HCT116 (cell line): ENCODE data around the gene SNX8. TPM values are rescaled to one million over a fixed set of nuclear protein-coding genes. Genes with fewer than 3 reads are reported as not detected.

ENCODE experiments used
- ATAC-seq: fragments of 200-7000 bp; cut with Tn5 transposase; 2 replicates; pipeline ENCODE4 v1.9.1; 2020; ENCODE audit warnings: mild to moderate bottlenecking, moderate library complexity
- BruUV-seq: library from RNA; stranded (reverse); fragments of 400-500 nt; replicated peaks from 2 replicates; lab custom pipeline; 2021; lab: Mats Ljungman, UMichigan
- CTCF ChIA-PET: fragments of 300-600 bp; sonication (Branson Sonifier 250); formaldehyde crosslinking; loops from one replicate; lab custom pipeline; 2021; ENCODE audit warnings: antibody characterized with exemption; lab: Charles Lee
- POLR2A ChIA-PET: fragments of 300-600, 350-600 bp; sonication (Branson Sonifier 250); formaldehyde crosslinking; loops from one replicate; lab custom pipeline; 2021; ENCODE audit warnings: antibody characterized with exemption; lab: Charles Lee
- RAD21 ChIA-PET, 2 experiments: fragments of 300-600 bp; sonication (Branson Sonifier 250); formaldehyde crosslinking; loops; one replicate each; lab custom pipeline; 2023; ENCODE audit warnings: low total read pairs in 2 of 2; ENCODE audit not compliant: uncharacterized antibody in 2 of 2, unreplicated experiment in 2 of 2, low non-redundant PET in 1 of 2; lab: Charles Lee
- DNase-seq: peaks from one replicate; pipeline ENCODE4 v3.0.0-alpha.2; 2010; ENCODE audit warnings: low read depth, low spot score
- H2AFZ ChIP-seq: fragments of 200-600 bp; shearing (Covaris generic), sonication (generic); 2 replicates; pipeline ENCODE4 v1.6.1; 2017; ENCODE audit warnings: low read depth, mixed run types, mixed read lengths, antibody characterized with exemption, low read length; ENCODE audit not compliant: poor library complexity, severe bottlenecking
- H3K27ac ChIP-seq: 2 replicates; pipeline ENCODE4 v1.5.1; 2012; ENCODE audit warnings: low read depth, low read length
- H3K27me3 ChIP-seq: fragments of 200-600 bp; sonication (generic); 2 replicates; pipeline ENCODE4 v1.6.1; 2016; ENCODE audit warnings: mixed run types, low read length, mixed read lengths; ENCODE audit not compliant: insufficient read depth
- H3K36me3 ChIP-seq, 2 experiments: fragments of 200-500 bp in 1 of 2; fragments of 200-600 bp in 1 of 2; sonication (Bioruptor generic) in 1 of 2; sonication (generic) in 1 of 2; 2 replicates each; pipeline versions ENCODE4 v1.5.1 to v1.6.1; 2014 to 2016; ENCODE audit warnings: low read length in 2 of 2, inconsistent platforms in 1 of 2, mixed read lengths in 1 of 2, mixed run types in 1 of 2; ENCODE audit not compliant: insufficient read depth in 2 of 2, control insufficient read depth in 1 of 2
- H3K4me1 ChIP-seq, 2 experiments: fragments of 200-600 bp in 1 of 2; sonication (generic) in 1 of 2; 2 replicates each; pipeline versions ENCODE4 v1.5.1 to v1.6.1; 2012 to 2017; ENCODE audit warnings: low read length in 2 of 2, inconsistent platforms in 1 of 2, mild to moderate bottlenecking in 1 of 2, mixed read lengths in 1 of 2, mixed run types in 1 of 2, moderate library complexity in 1 of 2; ENCODE audit not compliant: insufficient read depth in 2 of 2, control insufficient read depth in 1 of 2
- H3K4me2 ChIP-seq: fragments of 200-600 bp; sonication (generic); 2 replicates; pipeline ENCODE4 v1.6.1; 2017; ENCODE audit warnings: mixed run types, low read length, mixed read lengths
- H3K4me3 ChIP-seq, 2 experiments: fragments of 200-600 bp in 1 of 2; sonication (generic) in 1 of 2; replicated peaks in 1 of 2; 2 replicates each; pipeline ENCODE4 v1.5.1; 2011 to 2016; ENCODE audit warnings: low read length in 2 of 2, control low read depth in 1 of 2, low read depth in 1 of 2, mild to moderate bottlenecking in 1 of 2, mixed read lengths in 1 of 2, mixed run types in 1 of 2
- H3K79me2 ChIP-seq: fragments of 200-600 bp; sonication (generic); 2 replicates; pipeline ENCODE4 v1.6.1; 2017; ENCODE audit warnings: mild to moderate bottlenecking, mixed run types, low read length, moderate library complexity, mixed read lengths; ENCODE audit not compliant: insufficient read depth
- H3K9ac ChIP-seq: fragments of 200-600 bp; sonication (generic); 2 replicates; pipeline ENCODE4 v1.6.1; 2016; ENCODE audit warnings: low read length, mixed read lengths
- H3K9me2 ChIP-seq: fragments of 200-600 bp; sonication (generic), shearing (Covaris generic); 2 replicates; pipeline ENCODE4 v1.6.1; 2017; ENCODE audit warnings: mixed run types, mild to moderate bottlenecking, moderate library complexity; ENCODE audit not compliant: insufficient read depth
- H3K9me3 ChIP-seq, 2 experiments: fragments of 200-500 bp in 1 of 2; fragments of 200-600 bp in 1 of 2; sonication (Bioruptor generic) in 1 of 2; sonication (generic) in 1 of 2; 2 replicates each; pipeline ENCODE4 v1.6.1; 2014 to 2017; ENCODE audit warnings: low read length in 2 of 2, mixed read lengths in 2 of 2, inconsistent platforms in 1 of 2, low read depth in 1 of 2, mild to moderate bottlenecking in 1 of 2, mixed run types in 1 of 2, moderate library complexity in 1 of 2; ENCODE audit not compliant: control insufficient read depth in 1 of 2, insufficient read depth in 1 of 2
- H4K20me1 ChIP-seq: fragments of 200-600 bp; sonication (generic), shearing (Covaris generic); 2 replicates; pipeline ENCODE4 v1.6.1; 2017; ENCODE audit warnings: mixed run types, mild to moderate bottlenecking, moderate library complexity; ENCODE audit not compliant: insufficient read depth
- CBX3 ChIP-seq: IDR thresholded peaks from 2 replicates; pipeline ENCODE4 v1.6.1; 2012; ENCODE audit warnings: low read depth
- CEBPB ChIP-seq: IDR thresholded peaks from 2 replicates; pipeline ENCODE4 v1.6.1; 2012; ENCODE audit warnings: low read depth
- EGR1 ChIP-seq: IDR thresholded peaks from 2 replicates; pipeline ENCODE4 v1.6.1; 2012; ENCODE audit warnings: low read depth
- ELF1 ChIP-seq: IDR thresholded peaks from 2 replicates; pipeline ENCODE4 v1.6.1; 2012; ENCODE audit warnings: low read depth, borderline replicate concordance
- EZH2 ChIP-seq: fragments of 200-600 bp; sonication (generic); IDR thresholded peaks from 2 replicates; pipeline ENCODE4 v1.6.1; 2017; ENCODE audit warnings: antibody characterized with exemption, mixed run types
- EZH2phosphoT487 ChIP-seq: fragments of 200-600 bp; IDR thresholded peaks from 2 replicates; pipeline ENCODE4 v1.6.1; 2018; ENCODE audit warnings: antibody characterized with exemption, borderline replicate concordance
- JUND ChIP-seq: IDR thresholded peaks from 2 replicates; pipeline ENCODE4 v1.6.1; 2012
- REST ChIP-seq: IDR thresholded peaks from 2 replicates; pipeline ENCODE4 v1.6.1; 2012; ENCODE audit warnings: low read depth
- SIN3A ChIP-seq: IDR thresholded peaks from 2 replicates; pipeline ENCODE4 v1.6.1; 2012; ENCODE audit warnings: low read depth
- SRF ChIP-seq: IDR thresholded peaks from 2 replicates; pipeline ENCODE4 v1.6.1; 2012; ENCODE audit warnings: low read depth
- ZNF274 ChIP-seq: fragments of 200-500 bp; sonication (Bioruptor generic); IDR thresholded peaks from 2 replicates; pipeline ENCODE4 v1.6.1; 2014; ENCODE audit warnings: mild to moderate bottlenecking, low read depth, low read length, inconsistent platforms
- intact Hi-C: fragments of 100-400 bp; cut with micrococcal nuclease; formaldehyde crosslinking; loops from 2 replicates; pipeline ENCODE4 v1.10.0; 2022
- total RNA-seq: library from RNA; stranded (reverse); gene quantifications from one replicate; pipeline ENCODE4 v1.2.1, GENCODE V29; 2021; ENCODE audit not compliant: unreplicated experiment
- TF ChIP-seq, protein P1 (sequence below): IDR thresholded peaks from 2 replicates; pipeline ENCODE4 v1.6.1; 2011; ENCODE audit warnings: mild to moderate bottlenecking, low read length, moderate library complexity; ENCODE audit not compliant: insufficient replicate concordance; ENCODE audit errors: extremely low read depth
- TF ChIP-seq, protein P2 (sequence below): IDR thresholded peaks from 2 replicates; pipeline ENCODE4 v1.6.1; 2012

SNX8 gene
- total RNA-seq, 1 experiment from 2014 or later, result 41.7 TPM

DNA sequence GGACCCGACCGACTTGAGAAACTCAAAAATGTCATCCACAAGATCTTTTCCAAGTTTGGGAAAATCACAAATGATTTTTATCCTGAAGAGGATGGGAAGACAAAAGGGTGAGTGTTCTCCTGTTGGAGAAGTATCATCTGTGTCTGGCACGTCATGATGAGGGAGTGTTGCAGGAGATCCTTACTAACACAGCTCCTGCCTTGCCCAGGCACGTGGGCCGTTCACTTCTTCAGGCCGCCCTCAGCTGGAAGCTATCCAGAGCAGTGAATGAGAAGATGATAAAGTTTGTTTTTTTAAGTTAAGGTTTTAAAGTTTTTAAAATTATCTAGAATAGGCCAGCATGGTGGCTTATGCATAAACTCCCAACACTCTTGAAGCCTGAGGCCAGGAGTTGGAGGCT, 46.6 kb upstream of the SNX8 start:
- H4K20me1 ChIP-seq, result peaks cover 57% of the 10 kb centered on the region; the same call in 1 of the 2 replicates
- BruUV-seq, result no TSS peak
- ChIA-PET POLR2A (no interaction called here), CTCF (interaction anchor here (0.6 kb wide), 1 partner anchor 51 kb away, joined by 3 read pairs; no protein-coding TSS in a partner anchor), RAD21 (no interaction called here)
- no peaks in the 10 kb centered on the region for H3K27me3 ChIP-seq
- peaks cover 55 to 81% of the 10 kb centered on the region in 2 experiments for H3K36me3 ChIP-seq
- no peak overlapping the region for H2AFZ ChIP-seq
- no peak overlapping the region for H3K9ac ChIP-seq
- peaks cover 5 to 18% of the 10 kb centered on the region in 2 experiments; a peak in 3 of 4 replicates for H3K4me1 ChIP-seq
- H3K4me3 ChIP-seq, result no peak overlapping the region
- H3K9me3 ChIP-seq, result no peaks in the 10 kb centered on the region
- no peak overlapping the region for H3K27ac ChIP-seq
- H3K4me2 ChIP-seq, result no peak overlapping the region
- no peaks in the 10 kb centered on the region for H3K9me2 ChIP-seq
- DNase-seq (no peak), ATAC-seq (no peak)
- H3K79me2 ChIP-seq, result peaks cover 96% of the 10 kb centered on the region
- TF ChIP-seq, protein P1, sequence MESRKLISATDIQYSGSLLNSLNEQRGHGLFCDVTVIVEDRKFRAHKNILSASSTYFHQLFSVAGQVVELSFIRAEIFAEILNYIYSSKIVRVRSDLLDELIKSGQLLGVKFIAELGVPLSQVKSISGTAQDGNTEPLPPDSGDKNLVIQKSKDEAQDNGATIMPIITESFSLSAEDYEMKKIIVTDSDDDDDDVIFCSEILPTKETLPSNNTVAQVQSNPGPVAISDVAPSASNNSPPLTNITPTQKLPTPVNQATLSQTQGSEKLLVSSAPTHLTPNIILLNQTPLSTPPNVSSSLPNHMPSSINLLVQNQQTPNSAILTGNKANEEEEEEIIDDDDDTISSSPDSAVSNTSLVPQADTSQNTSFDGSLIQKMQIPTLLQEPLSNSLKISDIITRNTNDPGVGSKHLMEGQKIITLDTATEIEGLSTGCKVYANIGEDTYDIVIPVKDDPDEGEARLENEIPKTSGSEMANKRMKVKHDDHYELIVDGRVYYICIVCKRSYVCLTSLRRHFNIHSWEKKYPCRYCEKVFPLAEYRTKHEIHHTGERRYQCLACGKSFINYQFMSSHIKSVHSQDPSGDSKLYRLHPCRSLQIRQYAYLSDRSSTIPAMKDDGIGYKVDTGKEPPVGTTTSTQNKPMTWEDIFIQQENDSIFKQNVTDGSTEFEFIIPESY, result no peak
- TF ChIP-seq EZH2phosphoT487, result no peak
- no peak for TF ChIP-seq EZH2
- TF ChIP-seq JUND, result no peak
- intact Hi-C loops, result no loop called here

- Histone ChIP-seq H3K9ac (no peak overlapping the region), H3K27me3 (no peaks in the 10 kb centered on the region), H3K4me3 (no peak overlapping the region), H3K9me3 (no peaks in the 10 kb centered on the region), H3K36me3 (peaks cover 47 to 70% of the 10 kb centered on the region in 2 experiments), H3K4me2 (no peak overlapping the region), H4K20me1 (peaks cover 54% of the 10 kb centered on the region; the same call in 1 of the 2 replicates), H2AFZ (no peak overlapping the region), H3K27ac (no peak overlapping the region), H3K79me2 (peaks cover 94% of the 10 kb centered on the region), H3K9me2 (no peaks in the 10 kb centered on the region), H3K4me1 (peaks cover 5 to 19% of the 10 kb centered on the region in 2 experiments; a peak in 3 of 4 replicates)
- no TSS peak for BruUV-seq
- ChIA-PET CTCF (no interaction called here), POLR2A (no interaction called here), RAD21 (no interaction called here)
- intact Hi-C loops, result no loop called here
- DNase-seq (no peak), ATAC-seq (no peak)
- TF ChIP-seq SIN3A, result no peak
- no peak for TF ChIP-seq EGR1
- no peak for TF ChIP-seq CBX3
- TF ChIP-seq EZH2, result no peak
- no peak for TF ChIP-seq REST
- TF ChIP-seq, protein P2, sequence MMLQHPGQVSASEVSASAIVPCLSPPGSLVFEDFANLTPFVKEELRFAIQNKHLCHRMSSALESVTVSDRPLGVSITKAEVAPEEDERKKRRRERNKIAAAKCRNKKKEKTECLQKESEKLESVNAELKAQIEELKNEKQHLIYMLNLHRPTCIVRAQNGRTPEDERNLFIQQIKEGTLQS, result no peak
- no peak for TF ChIP-seq SRF
- TF ChIP-seq CEBPB, result no peak
- no peak for TF ChIP-seq ELF1
- TF ChIP-seq EZH2phosphoT487, result no peak
- TF ChIP-seq ZNF274, result no peak
These were observed 45.4 kb upstream of the SNX8 start for GRCh38 chr7:2359610-2360009.
